HEK293 (cell line): ENCODE data around the gene CLEC12A.

Experiments used
- CTCF ChIA-PET: fragments of 350-600 bp; formaldehyde crosslinking; extraction: SDS; loops from one replicate; lab custom pipeline; 2021; ENCODE audit warnings: antibody characterized with exemption; lab: Yijun Ruan, JAX
- POLR2A ChIA-PET: fragments of 300-600 bp; formaldehyde crosslinking; extraction: SDS; loops from one replicate; lab custom pipeline; 2020; ENCODE audit warnings: antibody characterized with exemption, inconsistent platforms; lab: Yijun Ruan, JAX
- H3K27ac ChIP-seq: fragments of 200-500 bp; sonication (Bioruptor generic); 2 replicates; pipeline ENCODE4 v1.5.1; 2014; ENCODE audit warnings: low read depth, low read length, control low read depth, inconsistent platforms; ENCODE audit errors: extremely low read depth
- H3K36me3 ChIP-seq, 2 experiments: fragments of 200-500 bp in 1 of 2; sonication (Bioruptor generic) in 1 of 2; 1 replicate in 1 of 2; 2 replicates in 1 of 2; pipeline ENCODE4 v1.5.1; 2014 to 2017; ENCODE audit warnings: inconsistent platforms in 2 of 2, low read length in 2 of 2; ENCODE audit not compliant: control insufficient read depth in 2 of 2, insufficient read depth in 1 of 2
- H3K4me1 ChIP-seq: fragments of 200-500 bp; sonication (Bioruptor generic); 2 replicates; pipeline ENCODE4 v1.5.1; 2014; ENCODE audit warnings: mild to moderate bottlenecking, low read length, inconsistent platforms; ENCODE audit not compliant: control insufficient read depth, insufficient read depth
- H3K4me3 ChIP-seq: 2 replicates; pipeline ENCODE4 v1.5.1; 2011; ENCODE audit warnings: low read depth, mild to moderate bottlenecking, control low read depth, low read length, moderate library complexity
- H3K9me3 ChIP-seq: fragments of 200-500 bp; sonication (Bioruptor generic); 2 replicates; pipeline ENCODE4 v1.5.1; 2014; ENCODE audit warnings: low read depth, low read length, inconsistent platforms; ENCODE audit not compliant: control insufficient read depth, insufficient read depth
- EGR2 ChIP-seq: fragments of 450-650 bp; formaldehyde crosslinking; IDR thresholded peaks from 2 replicates; pipeline ENCODE4 v1.5.1; 2016; ENCODE audit warnings: low read depth, missing biosample characterization, missing genetic modification characterization
- FEZF1 ChIP-seq: fragments of 450-650 bp; formaldehyde crosslinking; IDR thresholded peaks from 2 replicates; pipeline ENCODE4 v1.5.1; 2016; ENCODE audit warnings: missing biosample characterization, missing genetic modification characterization
- GLIS1 ChIP-seq: fragments of 450-650 bp; formaldehyde crosslinking; IDR thresholded peaks from 2 replicates; pipeline ENCODE4 v1.5.1; 2016; ENCODE audit warnings: missing biosample characterization, missing genetic modification characterization
- KLF7 ChIP-seq: fragments of 450-650 bp; formaldehyde crosslinking; IDR thresholded peaks from 2 replicates; pipeline ENCODE4 v1.5.1; 2016; ENCODE audit warnings: missing biosample characterization, missing genetic modification characterization, borderline replicate concordance
- PATZ1 ChIP-seq: fragments of 450-650 bp; formaldehyde crosslinking; IDR thresholded peaks from 2 replicates; pipeline ENCODE4 v1.5.1; 2016; ENCODE audit warnings: missing biosample characterization, missing genetic modification characterization
- SCRT2 ChIP-seq: fragments of 450-650 bp; formaldehyde crosslinking; IDR thresholded peaks from 2 replicates; pipeline ENCODE4 v1.5.1; 2016; ENCODE audit warnings: missing biosample characterization, missing genetic modification characterization
- SP3 ChIP-seq: fragments of 450-650 bp; formaldehyde crosslinking; IDR thresholded peaks from 2 replicates; pipeline ENCODE4 v1.5.1; 2016; ENCODE audit warnings: missing biosample characterization, missing genetic modification characterization
- ZNF132 ChIP-seq: fragments of 450-650 bp; formaldehyde crosslinking; IDR thresholded peaks from 2 replicates; pipeline ENCODE4 v1.5.1; 2017; ENCODE audit warnings: missing biosample characterization, missing genetic modification characterization, borderline replicate concordance
- ZNF133 ChIP-seq: fragments of 450-650 bp; formaldehyde crosslinking; IDR thresholded peaks from 2 replicates; pipeline ENCODE4 v1.5.1; 2016; ENCODE audit warnings: missing biosample characterization, missing genetic modification characterization
- ZNF23 ChIP-seq: fragments of 450-650 bp; formaldehyde crosslinking; IDR thresholded peaks from 2 replicates; pipeline ENCODE4 v1.5.1; 2016; ENCODE audit warnings: missing biosample characterization, missing genetic modification characterization, borderline replicate concordance
- ZNF280D ChIP-seq: fragments of 450-650 bp; formaldehyde crosslinking; IDR thresholded peaks from 2 replicates; pipeline ENCODE4 v1.5.1; 2016; ENCODE audit warnings: missing biosample characterization, missing genetic modification characterization
- ZNF335 ChIP-seq: fragments of 450-650 bp; formaldehyde crosslinking; conservative IDR thresholded peaks from 2 replicates; pipeline ENCODE4 v1.5.1; 2016; ENCODE audit warnings: missing biosample characterization, missing genetic modification characterization
- ZNF48 ChIP-seq: fragments of 450-650 bp; formaldehyde crosslinking; IDR thresholded peaks from 2 replicates; pipeline ENCODE4 v1.5.1; 2016; ENCODE audit warnings: missing biosample characterization, missing genetic modification characterization
- ZNF513 ChIP-seq: fragments of 450-650 bp; IDR thresholded peaks from 2 replicates; pipeline ENCODE4 v1.5.1; 2018; ENCODE audit warnings: missing biosample characterization, missing genetic modification characterization
- ZNF624 ChIP-seq: fragments of 450-650 bp; formaldehyde crosslinking; IDR thresholded peaks from 2 replicates; pipeline ENCODE4 v1.5.1; 2017; ENCODE audit warnings: missing biosample characterization, missing genetic modification characterization
- ZNF626 ChIP-seq: fragments of 450-650 bp; sonication (Bioruptor Pico); formaldehyde crosslinking; IDR thresholded peaks from 2 replicates; pipeline ENCODE4 v1.5.1; 2018; ENCODE audit warnings: missing biosample characterization, missing genetic modification characterization, inconsistent platforms
- ZNF670 ChIP-seq: fragments of 450-650 bp; formaldehyde crosslinking; IDR thresholded peaks from 2 replicates; pipeline ENCODE4 v1.5.1; 2016; ENCODE audit warnings: missing biosample characterization, missing genetic modification characterization, low read depth
- ZNF768 ChIP-seq: fragments of 450-650 bp; formaldehyde crosslinking; IDR thresholded peaks from 2 replicates; pipeline ENCODE4 v1.5.1; 2018; ENCODE audit warnings: missing biosample characterization, mild to moderate bottlenecking, missing genetic modification characterization
- ZNF785 ChIP-seq: fragments of 450-650 bp; formaldehyde crosslinking; IDR thresholded peaks from 2 replicates; pipeline ENCODE4 v1.5.1; 2016; ENCODE audit warnings: missing biosample characterization, missing genetic modification characterization
- ZNF791 ChIP-seq: fragments of 450-650 bp; formaldehyde crosslinking; IDR thresholded peaks from 2 replicates; pipeline ENCODE4 v1.5.1; 2016; ENCODE audit warnings: missing biosample characterization, missing genetic modification characterization
- ZNF843 ChIP-seq: fragments of 450-650 bp; formaldehyde crosslinking; IDR thresholded peaks from 2 replicates; pipeline ENCODE4 v1.5.1; 2016; ENCODE audit warnings: missing biosample characterization, missing genetic modification characterization
- TF ChIP-seq, protein P1 (sequence below): sonication (generic); formaldehyde crosslinking; IDR thresholded peaks from 2 replicates; pipeline ENCODE4 v1.8.1; 2022; ENCODE audit warnings: mild to moderate bottlenecking, moderate library complexity, missing genetic modification reagents

CLEC12A gene

GRCh38 chr12:9935026-9935425, 36.2 kb upstream of the CLEC12A start:
- ChIA-PET POLR2A (no interaction called here), CTCF (no interaction called here)
- TF ChIP-seq GLIS1 (tag by site-specific recombination) = no peak
- TF ChIP-seq, protein P1, sequence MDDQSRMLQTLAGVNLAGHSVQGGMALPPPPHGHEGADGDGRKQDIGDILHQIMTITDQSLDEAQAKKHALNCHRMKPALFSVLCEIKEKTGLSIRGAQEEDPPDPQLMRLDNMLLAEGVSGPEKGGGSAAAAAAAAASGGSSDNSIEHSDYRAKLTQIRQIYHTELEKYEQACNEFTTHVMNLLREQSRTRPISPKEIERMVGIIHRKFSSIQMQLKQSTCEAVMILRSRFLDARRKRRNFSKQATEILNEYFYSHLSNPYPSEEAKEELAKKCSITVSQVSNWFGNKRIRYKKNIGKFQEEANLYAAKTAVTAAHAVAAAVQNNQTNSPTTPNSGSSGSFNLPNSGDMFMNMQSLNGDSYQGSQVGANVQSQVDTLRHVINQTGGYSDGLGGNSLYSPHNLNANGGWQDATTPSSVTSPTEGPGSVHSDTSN (CRISPR knock-in tag) = no peak
- no peak for TF ChIP-seq ZNF48 (tag by site-specific recombination)
- no peak for TF ChIP-seq EGR2 (tag by site-specific recombination)
- TF ChIP-seq KLF7 (tag by site-specific recombination) = no peak
- no peak for TF ChIP-seq ZNF133
- TF ChIP-seq ZNF626 (tag by site-specific recombination) = no peak
- TF ChIP-seq ZNF335 (tag by site-specific recombination) = no peak
- no peak for TF ChIP-seq SCRT2 (tag by site-specific recombination)
- TF ChIP-seq SP3 (tag by site-specific recombination) = no peak
- no peak for TF ChIP-seq ZNF768 (tag by site-specific recombination)
- no peak for TF ChIP-seq ZNF132 (tag by site-specific recombination)
- no peaks in the 10 kb centered on the region; the same call in 1 of the 2 replicates for H3K9me3 ChIP-seq
- H3K4me1 ChIP-seq = no peaks in the 10 kb centered on the region
- H3K27ac ChIP-seq = no peak overlapping the region
- H3K4me3 ChIP-seq = no peak overlapping the region
- no peaks in the 10 kb centered on the region for H3K36me3 ChIP-seq

DNA sequence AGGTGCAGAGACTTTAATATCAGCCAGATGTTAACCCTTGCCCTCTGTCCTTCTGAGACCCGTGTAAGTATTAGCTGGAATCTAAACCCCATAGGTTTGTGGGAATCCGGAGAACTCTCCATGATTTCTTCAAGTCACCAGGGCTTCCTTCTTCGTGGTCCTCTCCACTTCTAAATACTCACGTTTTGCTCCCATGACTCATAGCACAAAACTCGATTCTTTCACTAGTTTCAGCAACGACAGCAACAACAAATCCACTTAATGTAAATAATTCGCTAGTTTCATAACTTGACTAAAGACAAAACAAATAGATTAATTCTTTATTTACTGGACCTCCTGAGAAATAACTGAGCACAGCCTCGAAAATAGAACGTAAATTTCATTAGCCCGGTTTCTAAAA, 34.6 kb upstream of the CLEC12A start:
- POLR2A ChIA-PET = no interaction called here
- Histone ChIP-seq H3K27ac (no peak overlapping the region), H3K4me3 (no peak overlapping the region), H3K36me3 (no peaks in the 10 kb centered on the region), H3K4me1 (no peaks in the 10 kb centered on the region), H3K9me3 (no peaks in the 10 kb centered on the region; the same call in 1 of the 2 replicates)
- TF ChIP-seq ZNF624 (no peak), PATZ1 (tag by site-specific recombination) (no peak), ZNF785 (tag by site-specific recombination) (no peak)
- CTCF ChIA-PET = no interaction called here

- H3K27ac ChIP-seq = no peak overlapping the region
- no peaks in the 10 kb centered on the region; the same call in 1 of the 2 replicates for H3K4me1 ChIP-seq
- ChIA-PET CTCF (interaction anchor here (0.6 to 1.2 kb wide), 4 partner anchors 19 to 248 kb away, joined by 3 to 4 read pairs (median 3); partner anchors contain the start of gene CLEC12B), POLR2A (no interaction called here)
- TF ChIP-seq FEZF1 = no peak
- TF ChIP-seq ZNF23 (tag by site-specific recombination) = no peak
- no peaks in the 10 kb centered on the region for H3K36me3 ChIP-seq
- no peak overlapping the region for H3K4me3 ChIP-seq
- H3K9me3 ChIP-seq = no peaks in the 10 kb centered on the region; the same call in 1 of the 2 replicates
Measured at GRCh38 chr12:9940375-9940774, 30.8 kb upstream of the CLEC12A start.

GRCh38 chr12:9941838-9942237, 29.4 kb upstream of the CLEC12A start:
- ChIA-PET POLR2A (no interaction called here), CTCF (interaction anchor here (0.7 kb wide), 1 partner anchor 48 kb away, joined by 4 read pairs; no protein-coding TSS in a partner anchor)
- no peaks in the 10 kb centered on the region; the same call in 1 of the 2 replicates for H3K9me3 ChIP-seq
- H3K27ac ChIP-seq = no peak overlapping the region
- no peak overlapping the region for H3K4me3 ChIP-seq
- TF ChIP-seq ZNF670 (tag by site-specific recombination) (no peak), ZNF843 (no peak), ZNF280D (tag by site-specific recombination) (no peak), ZNF791 (tag by site-specific recombination) (no peak), ZNF513 (tag by site-specific recombination) (no peak)
- H3K4me1 ChIP-seq = no peaks in the 10 kb centered on the region; the same call in 1 of the 2 replicates
- H3K36me3 ChIP-seq = no peaks in the 10 kb centered on the region
